Osteocyte (in vitro differentiated cells): ENCODE results near the gene PLOD3. TPM values are rescaled to one million over a fixed set of nuclear protein-coding genes. Genes with fewer than 3 reads are reported as not detected.

Experiments used
- DNase-seq: peaks from one replicate; pipeline ENCODE4 v3.0.0; 2021; ENCODE audit warnings: mixed read lengths; ENCODE audit not compliant: unreplicated experiment; ENCODE audit errors: extremely low spot score
- H3K27ac Mint-ChIP-seq: one replicate; pipeline ENCODE4 v1.8.0; 2021; ENCODE audit warnings: mild to moderate bottlenecking, mixed read lengths; ENCODE audit not compliant: unreplicated experiment
- H3K27me3 Mint-ChIP-seq: one replicate; pipeline ENCODE4 v1.8.0; 2021; ENCODE audit warnings: mixed read lengths; ENCODE audit not compliant: unreplicated experiment
- H3K36me3 Mint-ChIP-seq: one replicate; pipeline ENCODE4 v1.8.0; 2021; ENCODE audit warnings: mixed read lengths; ENCODE audit not compliant: unreplicated experiment
- H3K4me1 Mint-ChIP-seq: one replicate; pipeline ENCODE4 v1.8.0; 2021; ENCODE audit warnings: mixed read lengths; ENCODE audit not compliant: unreplicated experiment
- H3K4me3 Mint-ChIP-seq: one replicate; pipeline ENCODE4 v1.8.0; 2021; ENCODE audit warnings: mild to moderate bottlenecking, moderate library complexity, mixed read lengths; ENCODE audit not compliant: unreplicated experiment
- H3K9me3 Mint-ChIP-seq: one replicate; pipeline ENCODE4 v1.8.0; 2021; ENCODE audit warnings: mixed read lengths; ENCODE audit not compliant: unreplicated experiment
- CTCF ChIP-seq: fragments of 200-600 bp; sonication (generic); IDR thresholded peaks from 2 replicates; pipeline ENCODE4 v1.5.0; 2021; ENCODE audit warnings: antibody characterized with exemption, mild to moderate bottlenecking, moderate library complexity
- total RNA-seq: library from RNA; stranded (reverse); gene quantifications from 2 replicates; pipeline ENCODE4 v1.2.1, GENCODE V29; 2021

PLOD3 gene
- total RNA-seq, 1 donor from 2014 or later: 110 TPM

- H3K9me3 Mint-ChIP-seq: no peaks in the 10 kb centered on the region
- peak overlapping the region; percentile 97 for H3K27ac Mint-ChIP-seq
- H3K27me3 Mint-ChIP-seq: no peaks in the 10 kb centered on the region
- peaks cover 13% of the 10 kb centered on the region for H3K36me3 Mint-ChIP-seq
- no peak for DNase-seq
- TF ChIP-seq CTCF: no peak
- peak overlapping the region; percentile 98 for H3K4me3 Mint-ChIP-seq
- peaks cover 21% of the 10 kb centered on the region for H3K4me1 Mint-ChIP-seq
Measured at GRCh38 chr7:101245147-101245668, 27.8 kb upstream of the PLOD3 start.

- peak; percentile 94 for TF ChIP-seq CTCF
- Mint-ChIP-seq H3K36me3 (peaks cover 12% of the 10 kb centered on the region), H3K27me3 (no peaks in the 10 kb centered on the region), H3K4me1 (peaks cover 18% of the 10 kb centered on the region), H3K27ac (peak within 1 kb of the TSS; percentile 97), H3K9me3 (no peaks in the 10 kb centered on the region), H3K4me3 (peak within 1 kb of the TSS; percentile 98)
- DNase-seq: peak; percentile 97
Measured at GRCh38 chr7:101244375-101245146, 27.2 kb upstream of the PLOD3 start, which contains the start of gene FIS1. Gene FIS1 (minus strand): TSS chr7:101245081. CDS start chr7:101245004, 77 bp downstream.

GRCh38 chr7:101243646-101244374 lies 26.4 kb upstream of the PLOD3 start:
- H3K27me3 Mint-ChIP-seq: no peaks in the 10 kb centered on the region
- DNase-seq: no peak

GRCh38 chr7:101241443-101242349 lies 24.3 kb upstream of the PLOD3 start:
- no peak overlapping the region for H3K27ac Mint-ChIP-seq
- no peaks in the 10 kb centered on the region for H3K9me3 Mint-ChIP-seq
- DNase-seq: no peak

More at GRCh38 chr7:101243646-101244374, 26.4 kb upstream of the PLOD3 start:
- Mint-ChIP-seq H3K4me3 (peak overlapping the region; percentile 98), H3K27ac (peak overlapping the region; percentile 97), H3K36me3 (peaks cover 12% of the 10 kb centered on the region), H3K4me1 (peaks cover 18% of the 10 kb centered on the region), H3K9me3 (no peaks in the 10 kb centered on the region)
- TF ChIP-seq CTCF: no peak

More at GRCh38 chr7:101241443-101242349, 24.3 kb upstream of the PLOD3 start:
- H3K27me3 Mint-ChIP-seq: no peaks in the 10 kb centered on the region
- H3K4me1 Mint-ChIP-seq: peaks cover 18% of the 10 kb centered on the region
- peaks cover 8% of the 10 kb centered on the region for H3K36me3 Mint-ChIP-seq
- no peak for TF ChIP-seq CTCF
- H3K4me3 Mint-ChIP-seq: no peak overlapping the region
